Right lobe of liver (tissue), 4 donors: Measurements from ENCODE around the gene E2F2.

ENCODE experiments used
- CTCF ChIP-seq, 4 donors: fragments of 200-600 bp in 3 of 4; fragments of 450-650 bp in 1 of 4; IDR thresholded peaks; one replicate each; pipeline versions ENCODE4 v1.5.1 to v1.8.0; 2016 to 2022; ENCODE audit warnings: antibody characterized with exemption in 4 of 4, mild to moderate bottlenecking in 2 of 4
- POLR2A ChIP-seq: fragments of 450-650 bp; IDR thresholded peaks from one replicate; pipeline ENCODE4 v1.6.1; 2017; ENCODE audit warnings: antibody characterized with exemption, mild to moderate bottlenecking
- donor health status: DM: no; HTN: no; CAD: no.
- donor health status: DM: no; HTN: no; CAD: no.
- donor health status: DM: no; HTN: yes; CAD: no.

DNA sequence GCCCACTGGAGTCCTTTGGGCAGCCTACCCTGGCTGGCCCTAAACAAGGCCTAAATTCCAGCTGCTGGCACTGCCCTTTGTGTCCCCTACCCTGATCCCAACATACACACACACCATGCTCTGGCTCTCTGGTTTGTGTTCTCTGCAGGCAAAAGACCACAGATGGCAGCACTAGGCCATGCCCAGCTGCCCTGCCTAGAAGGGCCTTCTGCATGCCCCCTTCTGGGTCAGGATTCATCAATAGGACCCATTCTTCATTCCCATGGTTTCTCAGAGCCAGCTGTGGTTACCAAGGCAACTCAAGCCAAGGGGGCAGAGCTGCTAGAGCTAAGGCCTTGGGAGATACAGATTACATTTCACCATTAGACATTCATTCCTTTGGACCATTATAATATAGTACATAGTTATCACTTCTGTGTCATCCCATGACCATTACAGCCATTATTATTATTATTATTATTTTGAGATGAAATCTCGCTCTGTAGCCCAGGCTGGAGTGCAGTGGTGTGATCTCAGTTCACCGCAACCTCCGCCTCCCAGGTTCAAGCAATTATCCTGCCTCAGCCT is 64.5 kb downstream of the E2F2 start:
- TF ChIP-seq POLR2A (no peak), CTCF (IDR thresholded peaks at IDR 0.05) (no peak)
